IMR-90 (cell line): ENCODE measurements around the gene NPLOC4. TPM values are rescaled to one million over a fixed set of nuclear protein-coding genes. Genes with fewer than 3 reads are reported as not detected.

Experiments used
- ATAC-seq: fragments of 200-7000 bp; cut with Tn5 transposase; 2 replicates; pipeline ENCODE4 v1.9.1; 2020; ENCODE audit warnings: low read depth, mild to moderate bottlenecking, moderate library complexity
- BruUV-seq: library from RNA; stranded (reverse); fragments of 400-500 nt; replicated peaks from 2 replicates; lab custom pipeline; 2021; lab: Mats Ljungman, UMichigan
- CTCF ChIA-PET: fragments of 300-600 bp; formaldehyde crosslinking; extraction: SDS; loops from one replicate; lab custom pipeline; 2021; ENCODE audit warnings: antibody characterized with exemption; lab: Yijun Ruan, JAX
- POLR2A ChIA-PET: fragments of 300-600 bp; sonication (Branson Sonifier 250); formaldehyde crosslinking; loops from one replicate; lab custom pipeline; 2022; ENCODE audit warnings: antibody characterized with exemption; ENCODE audit not compliant: unreplicated experiment; lab: Charles Lee
- DNase-seq: peaks from one replicate; pipeline ENCODE4 v3.0.0; 2013
- H2AFZ ChIP-seq: replicated peaks from 2 replicates; pipeline ENCODE3; 2013; ENCODE audit warnings: low read length, mild to moderate bottlenecking; ENCODE audit not compliant: poor library complexity
- H2AK5ac ChIP-seq: 2 replicates; pipeline ENCODE4 v1.6.1; 2013; ENCODE audit warnings: low read depth, low read length, inconsistent platforms
- H2AK9ac ChIP-seq: replicated peaks from 2 replicates; pipeline ENCODE3; 2013; ENCODE audit warnings: mild to moderate bottlenecking, low read depth, low read length, moderate library complexity; ENCODE audit not compliant: poor library complexity
- H2BK120ac ChIP-seq: 2 replicates; pipeline ENCODE4 v1.6.1; 2013; ENCODE audit warnings: low read depth, low read length, inconsistent platforms
- H2BK15ac ChIP-seq: 3 replicates; pipeline ENCODE4 v1.6.1; 2013; ENCODE audit warnings: low read depth, low read length, inconsistent platforms
- H2BK20ac ChIP-seq: 2 replicates; pipeline ENCODE4 v1.6.1; 2013; ENCODE audit warnings: low read depth, mild to moderate bottlenecking, inconsistent platforms, low read length, moderate library complexity
- H2BK5ac ChIP-seq: 2 replicates; pipeline ENCODE4 v1.6.1; 2013; ENCODE audit warnings: mild to moderate bottlenecking, low read depth, low read length, inconsistent platforms; ENCODE audit not compliant: poor library complexity, severe bottlenecking
- H3K14ac ChIP-seq: replicated peaks from 2 replicates; pipeline ENCODE4 v1.6.1; 2013; ENCODE audit warnings: low read depth, low read length, inconsistent platforms
- H3K18ac ChIP-seq: 2 replicates; pipeline ENCODE4 v1.6.1; 2013; ENCODE audit warnings: low read depth, low read length, control low read depth
- H3K23ac ChIP-seq: 2 replicates; pipeline ENCODE4 v1.6.1; 2013; ENCODE audit warnings: low read depth, low read length, inconsistent platforms
- H3K27ac ChIP-seq: 2 replicates; pipeline ENCODE4 v1.5.1; 2013; ENCODE audit warnings: mild to moderate bottlenecking, control low read depth, low read length; ENCODE audit not compliant: insufficient read depth
- H3K27me3 ChIP-seq: 2 replicates; pipeline ENCODE4 v1.6.1; 2013; ENCODE audit warnings: low read length; ENCODE audit not compliant: control insufficient read depth, insufficient read depth
- H3K36me3 ChIP-seq: 2 replicates; pipeline ENCODE4 v1.6.1; 2013; ENCODE audit warnings: low read length, mixed read lengths; ENCODE audit not compliant: control insufficient read depth, insufficient read depth
- H3K4ac ChIP-seq: 2 replicates; pipeline ENCODE4 v1.6.1; 2013; ENCODE audit warnings: low read depth, low read length, inconsistent platforms
- H3K4me1 ChIP-seq: 2 replicates; pipeline ENCODE4 v1.6.1; 2013; ENCODE audit warnings: low read length, mixed read lengths; ENCODE audit not compliant: control insufficient read depth, insufficient read depth
- H3K4me2 ChIP-seq: 2 replicates; pipeline ENCODE4 v1.6.1; 2013; ENCODE audit warnings: low read depth, mild to moderate bottlenecking, control low read depth, low read length, moderate library complexity
- H3K4me3 ChIP-seq: 2 replicates; pipeline ENCODE4 v1.5.1; 2013; ENCODE audit warnings: low read depth, mild to moderate bottlenecking, control low read depth, low read length, moderate library complexity; ENCODE audit not compliant: insufficient read depth
- H3K56ac ChIP-seq: 2 replicates; pipeline ENCODE4 v1.6.1; 2013; ENCODE audit warnings: low read length, inconsistent platforms; ENCODE audit not compliant: insufficient read depth; ENCODE audit errors: extremely low read depth
- H3K79me1 ChIP-seq, 2 experiments: 2 replicates each; pipeline ENCODE4 v1.6.1; 2013; ENCODE audit warnings: low read length in 2 of 2, inconsistent platforms in 1 of 2, low read depth in 1 of 2
- H3K9ac ChIP-seq: 2 replicates; pipeline ENCODE4 v1.6.1; 2013; ENCODE audit warnings: low read depth, low read length, control low read depth
- H3K9me1 ChIP-seq: 2 replicates; pipeline ENCODE4 v1.6.1; 2013; ENCODE audit warnings: low read length, inconsistent platforms; ENCODE audit not compliant: insufficient read depth
- H3K9me3 ChIP-seq: 2 replicates; pipeline ENCODE4 v1.6.1; 2013; ENCODE audit warnings: low read length; ENCODE audit not compliant: control insufficient read depth, insufficient read depth
- H4K20me1 ChIP-seq: 2 replicates; pipeline ENCODE4 v1.6.1; 2013; ENCODE audit warnings: low read length, inconsistent platforms; ENCODE audit not compliant: insufficient read depth
- H4K5ac ChIP-seq: 2 replicates; pipeline ENCODE4 v1.6.1; 2013; ENCODE audit warnings: mild to moderate bottlenecking, low read depth, low read length, control low read depth
- H4K8ac ChIP-seq, 2 experiments: 2 replicates each; pipeline ENCODE4 v1.6.1; 2013; ENCODE audit warnings: low read depth in 2 of 2, low read length in 2 of 2, control low read depth in 1 of 2, inconsistent platforms in 1 of 2
- H4K91ac ChIP-seq: 2 replicates; pipeline ENCODE4 v1.6.1; 2013; ENCODE audit warnings: low read depth, low read length, inconsistent platforms; ENCODE audit not compliant: insufficient read depth
- BHLHE40 ChIP-seq: fragments of 150-350 bp; IDR thresholded peaks from 2 replicates; pipeline ENCODE4 v1.6.1; 2016; ENCODE audit warnings: mild to moderate bottlenecking, low read depth, low read length
- CEBPB ChIP-seq: IDR thresholded peaks from 2 replicates; pipeline ENCODE4 v1.6.1; 2012; ENCODE audit warnings: low read depth, low read length, improper control_type of control experiment
- CHD1 ChIP-seq: IDR thresholded peaks from 2 replicates; pipeline ENCODE4 v1.6.1; 2012; ENCODE audit warnings: low read depth, low read length, improper control_type of control experiment
- FOS ChIP-seq: fragments of 150-350 bp; IDR thresholded peaks from 2 replicates; pipeline ENCODE4 v1.6.1; 2016; ENCODE audit warnings: low read depth, low read length
- MAFK ChIP-seq: IDR thresholded peaks from 2 replicates; pipeline ENCODE4 v1.6.1; 2012; ENCODE audit warnings: low read depth, low read length, improper control_type of control experiment
- MAZ ChIP-seq: IDR thresholded peaks from 2 replicates; pipeline ENCODE4 v1.6.1; 2012; ENCODE audit warnings: low read depth, mild to moderate bottlenecking, low read length, improper control_type of control experiment, moderate library complexity, borderline replicate concordance
- MXI1 ChIP-seq: IDR thresholded peaks from 2 replicates; pipeline ENCODE4 v1.6.1; 2012; ENCODE audit warnings: low read depth, mild to moderate bottlenecking, low read length, moderate library complexity, borderline replicate concordance
- NFE2L2 ChIP-seq: fragments of 150-350 bp; IDR thresholded peaks from 2 replicates; pipeline ENCODE4 v1.6.1; 2016; ENCODE audit warnings: low read depth, mild to moderate bottlenecking, low read length
- POLR2A ChIP-seq: IDR thresholded peaks from 2 replicates; pipeline ENCODE4 v1.6.1; 2012; ENCODE audit warnings: mild to moderate bottlenecking, low read depth, low read length
- RAD21 ChIP-seq: IDR thresholded peaks from 2 replicates; pipeline ENCODE4 v1.6.1; 2012; ENCODE audit warnings: low read length, improper control_type of control experiment
- RCOR1 ChIP-seq: IDR thresholded peaks from 2 replicates; pipeline ENCODE4 v1.6.1; 2012; ENCODE audit warnings: mild to moderate bottlenecking, low read length, improper control_type of control experiment; ENCODE audit not compliant: insufficient replicate concordance
- RFX5 ChIP-seq: IDR thresholded peaks from 2 replicates; pipeline ENCODE4 v1.8.0; 2012; ENCODE audit warnings: low read depth, mild to moderate bottlenecking, low read length, moderate library complexity
- SMC3 ChIP-seq: fragments of 150-350 bp; IDR thresholded peaks from 2 replicates; pipeline ENCODE4 v1.6.1; 2016; ENCODE audit warnings: low read depth, mild to moderate bottlenecking, antibody characterized with exemption, low read length, moderate library complexity
- USF2 ChIP-seq: fragments of 150-350 bp; IDR thresholded peaks from 2 replicates; pipeline ENCODE4 v1.6.1; 2017; ENCODE audit warnings: mild to moderate bottlenecking, antibody characterized with exemption, low read length, low read depth
- WGBS, 2 experiments: methylation state at CpG; one replicate each; pipeline versions ENCODE4 v1.1.5 to v1.1.7; 2013; ENCODE audit warnings: missing lambda C conversion rate in 2 of 2; ENCODE audit not compliant: insufficient read length in 1 of 2; ENCODE audit errors: extremely low coverage in 2 of 2; 5-methylcytosine and 5-hydroxymethylcytosine counted together
- dilution Hi-C: fragments of 300-500 bp; cut with HindIII; formaldehyde crosslinking; loops from one replicate; pipeline ENCODE4 v1.14.3; 2018; ENCODE audit warnings: low sequenced_read_pairs; ENCODE audit not compliant: unreplicated experiment
- in situ Hi-C: fragments of 300-500 bp; cut with MboI; formaldehyde crosslinking; loops from 3 replicates; pipeline ENCODE4 v1.14.3; 2019; ENCODE audit warnings: low sequenced_read_pairs, inconsistent platforms, mixed read lengths
- intact Hi-C: fragments of 100-400 bp; cut with micrococcal nuclease; formaldehyde crosslinking; loops from 2 replicates; pipeline ENCODE4 v1.10.0; 2022
- polyA plus RNA-seq, 3 experiments: library from polyadenylated mRNA; depleted of rRNA; stranded (reverse); fragments of >200 nt; gene quantifications; 2 replicates each; pipeline ENCODE4 v1.2.3, GENCODE V29; 2012; ENCODE audit warnings: low replicate concordance in 1 of 3
- total RNA-seq: library from RNA; depleted of rRNA; stranded (reverse); fragments of >200 nt; gene quantifications from 2 replicates; pipeline ENCODE4 v1.2.3, GENCODE V29; 2012
- TF ChIP-seq, protein P1 (sequence below): conservative IDR thresholded peaks from 2 replicates; pipeline ENCODE4 v1.5.1; 2012; ENCODE audit warnings: mild to moderate bottlenecking, low read depth, low read length, improper control_type of control experiment
- TF ChIP-seq, protein P2 (sequence below): fragments of 150-350 bp; IDR thresholded peaks from 2 replicates; pipeline ENCODE4 v1.6.1; 2016; ENCODE audit warnings: low read depth, mild to moderate bottlenecking, low read length, moderate library complexity, borderline replicate concordance

The NPLOC4 gene
- total and polyA plus RNA-seq, 2 of the 4 experiments (the other 2 are of a cell fraction): 70.4 to 78.3 TPM

DNA sequence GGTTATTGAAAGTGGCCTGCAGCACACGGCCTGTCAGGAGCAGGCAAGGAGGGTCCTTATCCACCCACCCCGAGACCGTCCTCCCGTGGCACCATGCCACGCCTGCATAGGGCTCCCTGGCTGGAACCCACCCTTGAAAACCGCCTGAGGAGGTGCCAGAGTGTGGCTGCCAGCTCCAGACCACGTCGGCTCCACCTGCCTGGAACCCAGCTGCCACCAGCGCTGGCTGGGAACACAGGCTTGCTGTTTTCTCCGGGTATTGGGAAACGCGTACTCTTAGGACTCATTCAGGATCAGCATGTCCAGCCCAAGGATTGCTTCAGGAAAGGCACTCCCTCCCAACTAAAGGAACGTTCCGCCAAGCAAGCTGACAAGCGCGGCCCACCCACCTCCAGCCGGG lies 40.0 kb upstream of the NPLOC4 start:
- Histone ChIP-seq H3K56ac (no peak overlapping the region), H3K23ac (no peak overlapping the region), H3K4me2 (no peak overlapping the region), H3K18ac (no peak overlapping the region), H2AFZ (no peak overlapping the region), H3K4me1 (no peaks in the 10 kb centered on the region), H3K9me1 (no peaks in the 10 kb centered on the region), H2BK15ac (no peak overlapping the region), H3K36me3 (peaks cover 31% of the 10 kb centered on the region), H2BK120ac (no peak overlapping the region), H3K9me3 (no peaks in the 10 kb centered on the region), H2BK20ac (no peak overlapping the region), H3K14ac (no peak overlapping the region), H2AK5ac (no peak overlapping the region), H4K8ac (no peak overlapping the region), H3K4me3 (no peak overlapping the region), H3K9ac (no peak overlapping the region), H2AK9ac (no peak overlapping the region), H2BK5ac (no peak overlapping the region), H3K79me1 (peaks cover 15 to 63% of the 10 kb centered on the region in 2 experiments; a peak in 3 of 4 replicates), H4K91ac (no peak overlapping the region), H3K27ac (no peak overlapping the region), H4K5ac (0 out of 2 replicates have a peak overlapping the region, but pooled peaks have one; percentile 18), H3K4ac (no peak overlapping the region), H3K27me3 (no peaks in the 10 kb centered on the region), H4K20me1 (peaks cover 3% of the 10 kb centered on the region)
- dilution Hi-C loops: no loop called here
- ATAC-seq: no peak
- no peak for DNase-seq
- WGBS, 2 experiments: 92% methylated on average over 14 of the region's 17 CpGs; no CpG with 5 or more reads in 1 of the 2 experiments
- intact Hi-C loops: no loop called here
- ChIA-PET CTCF (no interaction called here), POLR2A (no interaction called here)
- in situ Hi-C loops: no loop called here
- no TSS peak for BruUV-seq
- TF ChIP-seq NFE2L2 (no peak), USF2 (no peak), RFX5 (no peak), CHD1 (no peak), MAZ (no peak), RAD21 (no peak), BHLHE40 (no peak), CEBPB (no peak), POLR2A (no peak), RCOR1 (no peak), MAFK (no peak), SMC3 (no peak), FOS (no peak), MXI1 (no peak)
- TF ChIP-seq, protein P1, sequence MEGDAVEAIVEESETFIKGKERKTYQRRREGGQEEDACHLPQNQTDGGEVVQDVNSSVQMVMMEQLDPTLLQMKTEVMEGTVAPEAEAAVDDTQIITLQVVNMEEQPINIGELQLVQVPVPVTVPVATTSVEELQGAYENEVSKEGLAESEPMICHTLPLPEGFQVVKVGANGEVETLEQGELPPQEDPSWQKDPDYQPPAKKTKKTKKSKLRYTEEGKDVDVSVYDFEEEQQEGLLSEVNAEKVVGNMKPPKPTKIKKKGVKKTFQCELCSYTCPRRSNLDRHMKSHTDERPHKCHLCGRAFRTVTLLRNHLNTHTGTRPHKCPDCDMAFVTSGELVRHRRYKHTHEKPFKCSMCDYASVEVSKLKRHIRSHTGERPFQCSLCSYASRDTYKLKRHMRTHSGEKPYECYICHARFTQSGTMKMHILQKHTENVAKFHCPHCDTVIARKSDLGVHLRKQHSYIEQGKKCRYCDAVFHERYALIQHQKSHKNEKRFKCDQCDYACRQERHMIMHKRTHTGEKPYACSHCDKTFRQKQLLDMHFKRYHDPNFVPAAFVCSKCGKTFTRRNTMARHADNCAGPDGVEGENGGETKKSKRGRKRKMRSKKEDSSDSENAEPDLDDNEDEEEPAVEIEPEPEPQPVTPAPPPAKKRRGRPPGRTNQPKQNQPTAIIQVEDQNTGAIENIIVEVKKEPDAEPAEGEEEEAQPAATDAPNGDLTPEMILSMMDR: no peak
- TF ChIP-seq, protein P2, sequence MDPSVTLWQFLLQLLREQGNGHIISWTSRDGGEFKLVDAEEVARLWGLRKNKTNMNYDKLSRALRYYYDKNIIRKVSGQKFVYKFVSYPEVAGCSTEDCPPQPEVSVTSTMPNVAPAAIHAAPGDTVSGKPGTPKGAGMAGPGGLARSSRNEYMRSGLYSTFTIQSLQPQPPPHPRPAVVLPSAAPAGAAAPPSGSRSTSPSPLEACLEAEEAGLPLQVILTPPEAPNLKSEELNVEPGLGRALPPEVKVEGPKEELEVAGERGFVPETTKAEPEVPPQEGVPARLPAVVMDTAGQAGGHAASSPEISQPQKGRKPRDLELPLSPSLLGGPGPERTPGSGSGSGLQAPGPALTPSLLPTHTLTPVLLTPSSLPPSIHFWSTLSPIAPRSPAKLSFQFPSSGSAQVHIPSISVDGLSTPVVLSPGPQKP: no peak
